Measurements from ENCODE around the gene CRACR2A. TPM values are rescaled to one million over a fixed set of nuclear protein-coding genes. Genes with fewer than 3 reads are reported as not detected.

Gene CRACR2A
- total RNA-seq, 1 donor from 2014 or later, result 3.0 TPM

GRCh38 chr12:3723916-3724805, 28.7 kb downstream of the CRACR2A start:
- Mint-ChIP-seq H3K27me3 (peaks cover 18% of the 10 kb centered on the region), H3K27ac (no peak overlapping the region), H3K9me3 (ENCODE audit: low read depth) (peaks cover 2% of the 10 kb centered on the region), H3K36me3 (ENCODE audit: insufficient read depth) (no peaks in the 10 kb centered on the region), H3K4me1 (ENCODE audit: low read depth) (no peaks in the 10 kb centered on the region), H3K4me3 (ENCODE audit: low read depth) (no peak overlapping the region)
- TF ChIP-seq CTCF (IDR thresholded peaks at IDR 0.05; ENCODE audit: unreplicated experiment), result no peak
- no peak for DNase-seq (ENCODE audit: low spot score, unreplicated experiment)

- peaks cover 16% of the 10 kb centered on the region for H3K27me3 Mint-ChIP-seq
- H3K36me3 Mint-ChIP-seq (ENCODE audit: insufficient read depth), result no peaks in the 10 kb centered on the region
- H3K4me3 Mint-ChIP-seq (ENCODE audit: low read depth), result no peak overlapping the region
- no peak for DNase-seq (ENCODE audit: low spot score, unreplicated experiment)
- no peak for TF ChIP-seq CTCF (IDR thresholded peaks at IDR 0.05; ENCODE audit: unreplicated experiment)
- H3K27ac Mint-ChIP-seq, result no peak overlapping the region
- no peaks in the 10 kb centered on the region for H3K4me1 Mint-ChIP-seq (ENCODE audit: low read depth)
- H3K9me3 Mint-ChIP-seq (ENCODE audit: low read depth), result peaks cover 2% of the 10 kb centered on the region
These were observed 30.5 kb downstream of the CRACR2A start for GRCh38 chr12:3722368-3722767.

- no peak for DNase-seq (ENCODE audit: low spot score, unreplicated experiment)
- no peak overlapping the region for H3K27ac Mint-ChIP-seq
- H3K9me3 Mint-ChIP-seq (ENCODE audit: low read depth), result peaks cover 2% of the 10 kb centered on the region
- no peaks in the 10 kb centered on the region for H3K4me1 Mint-ChIP-seq (ENCODE audit: low read depth)
- no peak overlapping the region for H3K4me3 Mint-ChIP-seq (ENCODE audit: low read depth)
- no peaks in the 10 kb centered on the region for H3K36me3 Mint-ChIP-seq (ENCODE audit: insufficient read depth)
- TF ChIP-seq CTCF (IDR thresholded peaks at IDR 0.05; ENCODE audit: unreplicated experiment), result no peak
- H3K27me3 Mint-ChIP-seq, result peaks cover 19% of the 10 kb centered on the region
These were observed 32.1 kb downstream of the CRACR2A start for GRCh38 chr12:3720772-3721171.

- no peak for DNase-seq (ENCODE audit: low spot score, unreplicated experiment)
- Mint-ChIP-seq H3K27me3 (peaks cover 22% of the 10 kb centered on the region), H3K27ac (no peak overlapping the region), H3K4me1 (ENCODE audit: low read depth) (no peaks in the 10 kb centered on the region), H3K9me3 (ENCODE audit: low read depth) (peaks cover 2% of the 10 kb centered on the region), H3K36me3 (ENCODE audit: insufficient read depth) (no peaks in the 10 kb centered on the region), H3K4me3 (ENCODE audit: low read depth) (no peak overlapping the region)
- no peak for TF ChIP-seq CTCF (IDR thresholded peaks at IDR 0.05; ENCODE audit: unreplicated experiment)
These were observed 34.8 kb downstream of the CRACR2A start for GRCh38 chr12:3718100-3718499.

GRCh38 chr12:3717283-3717898, 35.5 kb downstream of the CRACR2A start:
- DNase-seq (ENCODE audit: low spot score, unreplicated experiment), result no peak

More at GRCh38 chr12:3717283-3717898, 35.5 kb downstream of the CRACR2A start:
- Mint-ChIP-seq H3K4me3 (ENCODE audit: low read depth) (no peak overlapping the region), H3K36me3 (ENCODE audit: insufficient read depth) (no peaks in the 10 kb centered on the region), H3K4me1 (ENCODE audit: low read depth) (no peaks in the 10 kb centered on the region), H3K27me3 (peaks cover 22% of the 10 kb centered on the region), H3K27ac (no peak overlapping the region), H3K9me3 (ENCODE audit: low read depth) (peaks cover 2% of the 10 kb centered on the region)
- no peak for TF ChIP-seq CTCF (IDR thresholded peaks at IDR 0.05; ENCODE audit: unreplicated experiment)

Data from progenitor cell of endocrine pancreas (in vitro differentiated cells).